22Rv1 (cell line): ENCODE measurements around the gene NFATC3.

ENCODE experiments used
- H3K27ac ChIP-seq: fragments of 450-650 bp; 2 replicates; pipeline ENCODE4 v1.5.1; 2017
- CTCF ChIP-seq: fragments of 450-650 bp; IDR thresholded peaks from 2 replicates; pipeline ENCODE4 v1.5.1; 2017; ENCODE audit warnings: mild to moderate bottlenecking
- ZFX ChIP-seq: fragments of 450-650 bp; IDR thresholded peaks from 2 replicates; pipeline ENCODE4 v1.6.1; 2017; ENCODE audit warnings: antibody characterized with exemption, borderline replicate concordance

The NFATC3 gene

GRCh38 chr16:68086336-68086841 lies 1.2 kb downstream of the NFATC3 start:
- TF ChIP-seq CTCF (no peak), ZFX (no peak)
- peak overlapping the region; percentile 95 for H3K27ac ChIP-seq

- peak overlapping the region; percentile 95 for H3K27ac ChIP-seq
- no peak for TF ChIP-seq CTCF
- no peak for TF ChIP-seq ZFX
Observed at GRCh38 chr16:68086860-68087268, 1.7 kb downstream of the NFATC3 start.

- TF ChIP-seq CTCF = no peak
- no peak for TF ChIP-seq ZFX
- H3K27ac ChIP-seq = peak overlapping the region; percentile 95
Observed at GRCh38 chr16:68087688-68088087, 2.5 kb downstream of the NFATC3 start.

- no peak for TF ChIP-seq CTCF
- TF ChIP-seq ZFX = no peak
- no peak overlapping the region for H3K27ac ChIP-seq
Observed at GRCh38 chr16:68088130-68088972, 3.2 kb downstream of the NFATC3 start.

DNA sequence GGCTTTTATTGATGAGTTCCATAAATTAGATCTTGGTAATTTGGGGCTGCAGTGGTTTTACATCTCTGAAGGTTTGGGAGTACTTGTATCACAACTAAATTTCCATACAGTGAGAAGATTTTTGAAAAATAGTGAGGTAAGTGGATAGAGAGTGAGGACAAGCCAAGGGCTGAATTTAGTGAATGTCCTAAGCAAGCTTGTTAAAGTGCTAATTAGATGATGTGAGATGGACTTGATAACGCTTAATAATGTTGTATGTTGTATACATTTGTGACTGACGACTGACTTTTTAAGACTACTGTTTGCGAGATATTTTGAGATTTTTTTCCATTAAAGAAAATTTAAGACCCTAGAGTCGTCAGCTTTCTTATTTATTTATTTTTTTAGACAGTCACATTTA lies 3.9 kb downstream of the NFATC3 start:
- H3K27ac ChIP-seq = no peak overlapping the region
- no peak for TF ChIP-seq ZFX
- TF ChIP-seq CTCF = no peak

GRCh38 chr16:68090130-68090529 lies 5.0 kb downstream of the NFATC3 start:
- H3K27ac ChIP-seq = no peak overlapping the region

More at GRCh38 chr16:68090130-68090529, 5.0 kb downstream of the NFATC3 start:
- TF ChIP-seq CTCF = no peak
- no peak for TF ChIP-seq ZFX
